SU-DHL-6 (cell line): ENCODE measurements around the gene ITPR1.

Experiments used
- H2AFZ ChIP-seq: fragments of 200-600 bp; sonication (generic); 2 replicates; pipeline ENCODE4 v1.6.1; 2014; ENCODE audit warnings: low read depth, mild to moderate bottlenecking, moderate library complexity, mixed read lengths, antibody characterized with exemption, low read length; ENCODE audit not compliant: severe bottlenecking
- H3F3A ChIP-seq: fragments of 200-600 bp; shearing (Covaris generic); 2 replicates; pipeline ENCODE4 v1.6.0; 2016; ENCODE audit warnings: antibody characterized with exemption, mild to moderate bottlenecking; ENCODE audit not compliant: insufficient read depth
- H3K27ac ChIP-seq: fragments of 200-600 bp; sonication (generic); 2 replicates; pipeline ENCODE4 v1.5.1; 2016; ENCODE audit warnings: low read depth, mild to moderate bottlenecking, low read length, moderate library complexity, mixed read lengths
- H3K27me3 ChIP-seq: fragments of 200-600 bp; sonication (generic), shearing (Covaris generic); 2 replicates; pipeline ENCODE4 v1.6.0; 2014; ENCODE audit warnings: mild to moderate bottlenecking, low read length
- H3K36me3 ChIP-seq: fragments of 200-600 bp; sonication (generic); 2 replicates; pipeline ENCODE4 v1.6.1; 2014; ENCODE audit warnings: mild to moderate bottlenecking, low read length, mixed read lengths
- H3K4me2 ChIP-seq: fragments of 300-600, 200-600 bp; shearing (Covaris generic), sonication (generic); 2 replicates; pipeline ENCODE4 v1.6.0; 2014; ENCODE audit warnings: low read length, low read depth, mild to moderate bottlenecking; ENCODE audit not compliant: poor library complexity, severe bottlenecking
- H3K4me3 ChIP-seq: fragments of 200-600 bp; sonication (generic); 2 replicates; pipeline ENCODE4 v1.5.1; 2014; ENCODE audit warnings: antibody characterized with exemption, low read length, mild to moderate bottlenecking, mixed read lengths; ENCODE audit not compliant: insufficient read depth, poor library complexity, severe bottlenecking
- H3K79me2 ChIP-seq: fragments of 200-600 bp; sonication (generic); 2 replicates; pipeline ENCODE4 v1.6.1; 2014; ENCODE audit warnings: mild to moderate bottlenecking, low read length, moderate library complexity; ENCODE audit not compliant: insufficient read depth
- H3K9ac ChIP-seq: fragments of 200-600 bp; sonication (generic); 2 replicates; pipeline ENCODE4 v1.7.0; 2014; ENCODE audit warnings: mild to moderate bottlenecking, low read length
- H3K9me2 ChIP-seq: fragments of 200-600 bp; sonication (generic); replicated peaks from 2 replicates; pipeline ENCODE4 v1.6.1; 2014; ENCODE audit warnings: low read length; ENCODE audit not compliant: insufficient read depth
- H3K9me3 ChIP-seq: fragments of 200-600 bp; sonication (generic); 2 replicates; pipeline ENCODE4 v1.6.1; 2014; ENCODE audit warnings: low read length, mixed read lengths; ENCODE audit not compliant: insufficient read depth
- H4K20me1 ChIP-seq: fragments of 200-600 bp; sonication (generic); 2 replicates; pipeline ENCODE4 v1.6.1; 2014; ENCODE audit warnings: low read depth, mild to moderate bottlenecking, antibody characterized with exemption, low read length, moderate library complexity, mixed read lengths
- CTCF ChIP-seq: fragments of 200-600 bp; sonication (generic); IDR thresholded peaks from one replicate; pipeline ENCODE4 v1.5.1; 2017; ENCODE audit warnings: antibody characterized with exemption, mild to moderate bottlenecking, low read length, moderate library complexity; ENCODE audit not compliant: insufficient read depth, poor library complexity, severe bottlenecking
- EZH2phosphoT487 ChIP-seq: fragments of 200-600 bp; sonication (generic), shearing (Covaris generic); conservative IDR thresholded peaks from 2 replicates; pipeline ENCODE4 v1.6.1; 2018; ENCODE audit warnings: mild to moderate bottlenecking, antibody characterized with exemption, low read length, moderate library complexity, mixed read lengths

Gene ITPR1

GRCh38 chr3:4680871-4681300 is 187.7 kb downstream of the ITPR1 start:
- no peaks in the 10 kb centered on the region for H3K9me2 ChIP-seq
- TF ChIP-seq CTCF, result no peak
- TF ChIP-seq EZH2phosphoT487, result no peak
- H3K4me2 ChIP-seq, result no peak overlapping the region
- H3F3A ChIP-seq, result no peaks in the 10 kb centered on the region
- H3K79me2 ChIP-seq, result no peaks in the 10 kb centered on the region
- H2AFZ ChIP-seq, result no peak overlapping the region
- no peaks in the 10 kb centered on the region for H3K36me3 ChIP-seq
- H3K9me3 ChIP-seq, result no peaks in the 10 kb centered on the region
- H4K20me1 ChIP-seq, result no peaks in the 10 kb centered on the region
- no peak overlapping the region for H3K4me3 ChIP-seq
- H3K27me3 ChIP-seq, result no peaks in the 10 kb centered on the region
- H3K9ac ChIP-seq, result no peak overlapping the region
- H3K27ac ChIP-seq, result no peak overlapping the region

- no peak for TF ChIP-seq EZH2phosphoT487
- TF ChIP-seq CTCF, result no peak
- Histone ChIP-seq H3K9me2 (no peaks in the 10 kb centered on the region), H3K27ac (no peak overlapping the region), H3F3A (no peaks in the 10 kb centered on the region), H3K36me3 (no peaks in the 10 kb centered on the region), H3K79me2 (no peaks in the 10 kb centered on the region), H3K9ac (no peak overlapping the region), H2AFZ (no peak overlapping the region), H3K4me2 (no peak overlapping the region), H3K9me3 (no peaks in the 10 kb centered on the region), H3K4me3 (no peak overlapping the region), H4K20me1 (no peaks in the 10 kb centered on the region), H3K27me3 (no peaks in the 10 kb centered on the region)
Measured at GRCh38 chr3:4681301-4681700, 188.2 kb downstream of the ITPR1 start.

GRCh38 chr3:4684117-4684516 is 191.0 kb downstream of the ITPR1 start:
- TF ChIP-seq CTCF, result no peak
- H3K9me2 ChIP-seq, result no peaks in the 10 kb centered on the region

GRCh38 chr3:4684976-4685375 is 191.8 kb downstream of the ITPR1 start:
- H3K36me3 ChIP-seq, result no peaks in the 10 kb centered on the region
- no peak overlapping the region for H3K27ac ChIP-seq
- H3K9ac ChIP-seq, result no peak overlapping the region
- H3K79me2 ChIP-seq, result no peaks in the 10 kb centered on the region
- no peaks in the 10 kb centered on the region for H3K9me3 ChIP-seq
- TF ChIP-seq CTCF (no peak), EZH2phosphoT487 (no peak)
- H3K4me3 ChIP-seq, result no peak overlapping the region
- H3K4me2 ChIP-seq, result no peak overlapping the region
- H2AFZ ChIP-seq, result no peak overlapping the region
- no peaks in the 10 kb centered on the region for H3K27me3 ChIP-seq
- no peaks in the 10 kb centered on the region for H4K20me1 ChIP-seq
- no peaks in the 10 kb centered on the region for H3F3A ChIP-seq
- H3K9me2 ChIP-seq, result no peaks in the 10 kb centered on the region

More at GRCh38 chr3:4684117-4684516, 191.0 kb downstream of the ITPR1 start:
- H3K4me2 ChIP-seq, result no peak overlapping the region
- no peaks in the 10 kb centered on the region for H3K27me3 ChIP-seq
- H2AFZ ChIP-seq, result no peak overlapping the region
- H3K27ac ChIP-seq, result no peak overlapping the region
- no peaks in the 10 kb centered on the region for H3F3A ChIP-seq
- no peaks in the 10 kb centered on the region for H4K20me1 ChIP-seq
- H3K4me3 ChIP-seq, result no peak overlapping the region
- no peaks in the 10 kb centered on the region for H3K9me3 ChIP-seq
- no peaks in the 10 kb centered on the region for H3K79me2 ChIP-seq
- no peak overlapping the region for H3K9ac ChIP-seq
- no peaks in the 10 kb centered on the region for H3K36me3 ChIP-seq
